HCT116 (cell line): ENCODE data around the gene SPIB.

ENCODE experiments used
- CTCF ChIP-seq, 3 experiments: fragments of 200-600 bp in 1 of 3; sonication (generic) in 1 of 3; IDR thresholded peaks in 2 of 3; conservative IDR thresholded peaks in 1 of 3; 2 replicates each; pipeline ENCODE4 v1.5.1; 2012 to 2017; ENCODE audit warnings: low read depth in 2 of 3, low read length in 2 of 3, antibody characterized with exemption in 1 of 3, borderline replicate concordance in 1 of 3, control low read depth in 1 of 3, mild to moderate bottlenecking in 1 of 3, mixed read lengths in 1 of 3, mixed run types in 1 of 3, moderate library complexity in 1 of 3; ENCODE audit not compliant: insufficient read depth in 1 of 3
- EZH2phosphoT487 ChIP-seq: fragments of 200-600 bp; IDR thresholded peaks from 2 replicates; pipeline ENCODE4 v1.6.1; 2018; ENCODE audit warnings: antibody characterized with exemption, borderline replicate concordance
- POLR2A ChIP-seq: IDR thresholded peaks from 2 replicates; pipeline ENCODE4 v1.7.0; 2011; ENCODE audit warnings: borderline replicate concordance; ENCODE audit not compliant: insufficient read depth, insufficient read length; ENCODE audit errors: extremely low read depth
- POLR2AphosphoS5 ChIP-seq: IDR thresholded peaks from 2 replicates; pipeline ENCODE4 v1.6.1; 2011; ENCODE audit warnings: mild to moderate bottlenecking, low read depth, low read length, moderate library complexity
- REST ChIP-seq: IDR thresholded peaks from 2 replicates; pipeline ENCODE4 v1.6.1; 2012; ENCODE audit warnings: low read depth
- SP1 ChIP-seq: IDR thresholded peaks from 2 replicates; pipeline ENCODE4 v1.6.1; 2012; ENCODE audit warnings: low read depth
- SRF ChIP-seq: IDR thresholded peaks from 2 replicates; pipeline ENCODE4 v1.6.1; 2012; ENCODE audit warnings: low read depth
- TCF7L2 ChIP-seq: IDR thresholded peaks from 2 replicates; pipeline ENCODE4 v1.7.0; 2011; ENCODE audit warnings: borderline replicate concordance, inconsistent platforms; ENCODE audit not compliant: insufficient read depth, insufficient read length; ENCODE audit errors: extremely low read depth

DNA sequence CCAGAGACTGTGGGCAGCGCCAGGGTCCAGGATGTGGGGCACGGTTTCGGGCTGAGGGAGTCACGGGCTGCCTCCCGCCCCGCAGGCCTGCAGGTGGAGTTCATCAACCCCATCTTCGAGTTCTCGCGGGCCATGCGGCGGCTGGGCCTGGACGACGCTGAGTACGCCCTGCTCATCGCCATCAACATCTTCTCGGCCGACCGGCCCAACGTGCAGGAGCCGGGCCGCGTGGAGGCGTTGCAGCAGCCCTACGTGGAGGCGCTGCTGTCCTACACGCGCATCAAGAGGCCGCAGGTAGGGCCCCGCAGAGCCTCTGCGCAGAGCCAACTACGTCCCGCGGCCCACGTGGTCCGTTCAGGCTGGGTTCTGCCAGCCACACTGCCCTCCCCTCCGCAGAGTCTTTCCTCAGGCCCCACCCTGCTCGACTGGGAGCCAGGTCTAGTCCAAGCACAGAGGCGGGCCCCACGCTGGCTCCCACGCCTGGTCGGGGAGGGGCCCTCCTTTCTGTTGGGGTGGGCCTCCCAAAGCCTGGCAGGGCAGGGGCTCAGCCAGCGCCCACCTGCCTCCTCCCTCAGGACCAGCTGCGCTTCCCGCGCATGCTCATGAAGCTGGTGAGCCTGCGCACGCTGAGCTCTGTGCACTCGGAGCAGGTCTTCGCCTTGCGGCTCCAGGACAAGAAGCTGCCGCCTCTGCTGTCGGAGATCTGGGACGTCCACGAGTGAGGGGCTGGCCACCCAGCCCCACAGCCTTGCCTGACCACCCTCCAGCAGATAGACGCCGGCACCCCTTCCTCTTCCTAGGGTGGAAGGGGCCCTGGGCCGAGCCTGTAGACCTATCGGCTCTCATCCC, 36.6 kb upstream of the SPIB start:
- TF ChIP-seq CTCF (IDR thresholded peaks at IDR 0.05 in 2 of 3, conservative IDR thresholded peaks at IDR 0.05 in 1 of 3; ENCODE audit: borderline replicate concordance in 1 of 3, insufficient read depth in 1 of 3, low read depth in 2 of 3, low read length in 2 of 3) (no peak), POLR2A (no peak), SP1 (no peak), EZH2phosphoT487 (no peak), SRF (no peak), REST (no peak), TCF7L2 (no peak), POLR2AphosphoS5 (no peak)
